Lower leg skin (tissue), 3 donors: Measurements from ENCODE around the gene ZBTB47.

Experiments
- CTCF ChIP-seq, 3 donors: fragments of 450-650 bp; IDR thresholded peaks; one replicate each; pipeline ENCODE4 v1.5.1; 2016; ENCODE audit warnings: antibody characterized with exemption in 3 of 3, mild to moderate bottlenecking in 3 of 3, moderate library complexity in 2 of 3
- POLR2A ChIP-seq, 2 donors: fragments of 450-650 bp; IDR thresholded peaks; one replicate each; pipeline ENCODE4 v1.6.1; 2016 to 2017; ENCODE audit warnings: antibody characterized with exemption in 2 of 2, mild to moderate bottlenecking in 1 of 2, moderate library complexity in 1 of 2

- TF ChIP-seq CTCF (IDR thresholded peaks at IDR 0.05) (no peak), POLR2A (IDR thresholded peaks at IDR 0.05) (no peak)
Observed at GRCh38 chr3:42714171-42714852, 60.8 kb downstream of the ZBTB47 start.
